GM21737 (cell line): ENCODE measurements around the gene FNDC3A.
A peak's percentile ranks its signal among the peaks of the same experiment; 100 is the strongest.

ENCODE experiments used
- ATAC-seq: cut with Tn5 transposase; IDR thresholded peaks from one replicate; pipeline ENCODE4 v1.9.1; 2021; ENCODE audit warnings: mild to moderate bottlenecking, moderate library complexity; ENCODE audit not compliant: unreplicated experiment

Gene FNDC3A, protein sequence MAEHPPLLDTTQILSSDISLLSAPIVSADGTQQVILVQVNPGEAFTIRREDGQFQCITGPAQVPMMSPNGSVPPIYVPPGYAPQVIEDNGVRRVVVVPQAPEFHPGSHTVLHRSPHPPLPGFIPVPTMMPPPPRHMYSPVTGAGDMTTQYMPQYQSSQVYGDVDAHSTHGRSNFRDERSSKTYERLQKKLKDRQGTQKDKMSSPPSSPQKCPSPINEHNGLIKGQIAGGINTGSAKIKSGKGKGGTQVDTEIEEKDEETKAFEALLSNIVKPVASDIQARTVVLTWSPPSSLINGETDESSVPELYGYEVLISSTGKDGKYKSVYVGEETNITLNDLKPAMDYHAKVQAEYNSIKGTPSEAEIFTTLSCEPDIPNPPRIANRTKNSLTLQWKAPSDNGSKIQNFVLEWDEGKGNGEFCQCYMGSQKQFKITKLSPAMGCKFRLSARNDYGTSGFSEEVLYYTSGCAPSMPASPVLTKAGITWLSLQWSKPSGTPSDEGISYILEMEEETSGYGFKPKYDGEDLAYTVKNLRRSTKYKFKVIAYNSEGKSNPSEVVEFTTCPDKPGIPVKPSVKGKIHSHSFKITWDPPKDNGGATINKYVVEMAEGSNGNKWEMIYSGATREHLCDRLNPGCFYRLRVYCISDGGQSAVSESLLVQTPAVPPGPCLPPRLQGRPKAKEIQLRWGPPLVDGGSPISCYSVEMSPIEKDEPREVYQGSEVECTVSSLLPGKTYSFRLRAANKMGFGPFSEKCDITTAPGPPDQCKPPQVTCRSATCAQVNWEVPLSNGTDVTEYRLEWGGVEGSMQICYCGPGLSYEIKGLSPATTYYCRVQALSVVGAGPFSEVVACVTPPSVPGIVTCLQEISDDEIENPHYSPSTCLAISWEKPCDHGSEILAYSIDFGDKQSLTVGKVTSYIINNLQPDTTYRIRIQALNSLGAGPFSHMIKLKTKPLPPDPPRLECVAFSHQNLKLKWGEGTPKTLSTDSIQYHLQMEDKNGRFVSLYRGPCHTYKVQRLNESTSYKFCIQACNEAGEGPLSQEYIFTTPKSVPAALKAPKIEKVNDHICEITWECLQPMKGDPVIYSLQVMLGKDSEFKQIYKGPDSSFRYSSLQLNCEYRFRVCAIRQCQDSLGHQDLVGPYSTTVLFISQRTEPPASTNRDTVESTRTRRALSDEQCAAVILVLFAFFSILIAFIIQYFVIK

DNA sequence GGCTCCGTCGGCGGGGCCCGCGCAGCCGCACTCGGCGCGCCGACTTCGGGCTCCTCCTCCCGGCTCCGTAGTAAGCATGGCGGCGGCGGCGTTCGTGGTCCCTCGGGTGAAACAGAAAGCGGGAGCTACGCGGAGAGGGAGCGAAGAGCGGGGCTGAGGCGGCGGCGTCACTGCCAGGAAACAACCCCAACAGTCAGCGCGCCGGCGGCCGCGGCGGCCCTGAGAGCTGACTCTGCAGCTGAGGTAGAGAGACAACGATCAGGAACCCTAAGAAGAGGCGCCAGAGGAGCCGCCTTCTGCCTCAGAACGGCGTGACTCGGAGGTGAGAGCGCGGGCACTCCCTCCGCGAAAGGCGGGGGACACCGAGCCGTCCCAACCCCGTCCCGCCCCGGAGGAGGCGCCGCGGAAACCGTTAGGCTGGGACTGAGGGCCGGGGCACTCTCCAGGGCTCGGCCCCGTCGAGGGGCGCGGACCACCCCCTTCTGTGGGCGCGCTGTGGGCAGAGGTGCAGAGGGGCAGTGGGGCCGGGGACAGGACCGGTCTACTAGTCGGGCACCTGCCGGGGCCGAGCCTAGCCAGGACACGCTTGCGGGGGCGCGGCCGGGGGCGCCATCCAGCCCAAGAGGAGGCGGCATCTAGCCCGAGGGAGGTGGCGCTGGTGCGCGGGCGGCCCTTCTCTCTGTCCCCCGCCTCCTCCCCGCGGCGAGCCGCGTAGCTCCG, at the start of gene FNDC3A:
Gene FNDC3A, plus strand, starts transcription at position 57 of the 720 bp plus-strand sequence. CDS start 30,279 bp downstream, outside the sequence.
- ATAC-seq, result peak; percentile 63

DNA sequence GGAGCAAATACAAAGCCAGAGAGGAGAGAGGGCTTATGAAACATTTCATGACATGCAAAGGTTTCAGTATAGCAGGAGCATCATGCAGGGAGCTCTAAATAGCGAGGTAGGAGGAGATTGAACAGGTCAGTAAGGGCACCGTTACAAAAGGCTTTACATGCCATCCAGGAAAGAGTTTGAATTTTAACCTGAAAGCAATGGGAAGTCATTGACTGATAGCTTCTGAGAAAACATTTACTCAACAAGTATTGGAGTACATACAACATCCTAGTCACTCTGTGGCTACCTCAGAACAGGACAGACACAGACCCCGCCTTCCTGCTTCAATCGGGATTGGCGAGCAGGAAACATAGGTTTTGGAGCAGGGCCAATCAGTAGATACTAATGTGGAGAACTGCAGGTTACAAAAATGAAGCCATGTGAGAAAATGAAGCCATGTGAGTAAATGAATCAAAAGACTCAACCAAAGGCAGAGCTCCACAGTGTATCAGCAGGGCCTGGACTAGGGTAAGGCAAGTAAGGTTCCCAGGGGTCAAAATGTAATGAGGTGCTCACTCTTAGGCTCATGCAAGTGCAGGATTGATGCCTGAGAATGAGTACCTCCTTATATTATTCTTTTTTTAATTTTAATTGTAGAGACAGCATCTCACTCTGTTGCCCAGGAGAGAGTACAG, 46.8 kb upstream of the FNDC3A start:
- ATAC-seq, result no peak

DNA sequence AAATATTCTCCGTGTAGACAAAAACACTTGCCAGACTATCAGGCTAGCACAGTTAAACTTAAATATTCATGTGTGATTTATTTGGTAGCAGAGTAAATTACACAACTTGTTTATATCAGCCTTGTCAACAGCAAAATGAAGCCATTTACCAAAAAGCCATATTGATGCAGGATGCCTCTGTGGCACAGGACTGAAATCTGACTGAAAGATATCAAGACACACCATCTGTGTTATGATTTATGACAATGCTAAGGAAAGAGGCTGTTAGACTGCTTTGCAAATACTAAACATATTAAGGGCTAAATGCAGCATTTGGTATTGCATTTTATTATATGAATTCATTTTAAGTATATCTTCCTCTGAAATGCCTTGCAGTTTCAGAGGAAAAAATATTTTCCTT, 44.8 kb upstream of the FNDC3A start:
- no peak for ATAC-seq

DNA sequence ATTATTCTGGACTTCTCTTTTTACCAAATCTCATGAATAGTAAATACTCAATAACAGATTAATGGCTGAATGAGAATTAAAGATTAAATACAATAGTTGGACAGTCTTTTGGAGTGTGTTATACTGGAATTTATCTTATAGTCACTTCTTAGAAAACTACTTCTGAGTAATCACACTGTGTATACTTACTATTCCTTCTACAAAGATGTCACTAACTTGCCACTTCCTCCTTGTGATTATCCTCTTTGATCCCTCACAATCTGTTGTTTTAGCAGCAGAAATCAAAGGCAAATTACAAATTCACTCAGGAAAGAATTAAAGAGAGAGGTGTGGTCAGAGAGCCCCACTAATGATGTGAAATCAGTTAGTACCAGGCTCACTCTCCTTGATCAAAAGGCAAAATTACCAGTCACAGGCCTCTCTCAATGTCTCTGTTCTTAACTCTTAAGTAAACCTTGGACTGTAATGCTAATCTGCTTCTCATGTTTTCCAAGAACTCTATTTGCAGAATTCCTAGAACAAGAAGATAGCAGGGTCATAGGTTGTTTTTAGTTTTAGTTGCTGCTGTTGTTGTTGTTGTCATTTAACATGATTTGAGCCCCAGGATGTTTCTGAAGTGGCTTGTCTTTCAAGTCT, 37.3 kb upstream of the FNDC3A start:
- ATAC-seq, result no peak

DNA sequence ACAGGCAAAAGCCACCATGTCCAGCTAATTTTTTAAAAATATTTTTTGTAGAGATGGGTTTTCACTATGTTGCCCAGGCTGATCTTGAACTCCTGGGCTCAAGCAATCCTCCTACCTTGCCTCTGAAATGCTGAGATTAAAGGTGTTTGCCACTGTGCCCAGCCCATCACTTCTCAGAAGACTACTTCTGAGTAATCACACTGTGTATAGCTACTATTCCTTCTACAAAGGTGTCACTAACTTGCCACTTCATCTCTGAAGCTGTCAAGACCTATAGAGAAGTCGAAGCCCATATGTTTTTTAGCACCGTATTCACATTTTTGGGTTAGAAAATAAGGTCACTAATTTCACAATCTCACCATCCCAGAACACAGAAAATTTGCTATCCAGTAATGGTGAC, 36.0 kb upstream of the FNDC3A start:
- ATAC-seq, result no peak

DNA sequence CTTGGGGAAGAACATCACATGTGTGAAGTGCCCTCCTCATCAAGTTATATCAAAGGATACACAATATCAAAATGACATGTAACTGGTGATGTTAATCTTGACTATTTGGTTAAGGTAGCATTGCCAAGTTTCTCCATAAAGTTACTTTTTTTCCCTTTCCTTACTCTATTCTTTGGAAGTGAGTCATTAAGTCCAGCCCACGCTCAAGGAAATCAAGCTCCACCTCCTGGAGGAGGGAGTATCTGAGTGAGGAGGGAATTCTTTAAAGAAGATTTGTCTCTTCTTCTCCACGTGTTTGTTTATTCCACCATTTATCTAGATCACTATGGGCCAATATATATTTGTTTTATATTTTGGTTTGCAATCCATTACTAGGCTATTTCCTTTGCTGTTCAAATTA, 33.6 kb upstream of the FNDC3A start:
- ATAC-seq, result no peak

DNA sequence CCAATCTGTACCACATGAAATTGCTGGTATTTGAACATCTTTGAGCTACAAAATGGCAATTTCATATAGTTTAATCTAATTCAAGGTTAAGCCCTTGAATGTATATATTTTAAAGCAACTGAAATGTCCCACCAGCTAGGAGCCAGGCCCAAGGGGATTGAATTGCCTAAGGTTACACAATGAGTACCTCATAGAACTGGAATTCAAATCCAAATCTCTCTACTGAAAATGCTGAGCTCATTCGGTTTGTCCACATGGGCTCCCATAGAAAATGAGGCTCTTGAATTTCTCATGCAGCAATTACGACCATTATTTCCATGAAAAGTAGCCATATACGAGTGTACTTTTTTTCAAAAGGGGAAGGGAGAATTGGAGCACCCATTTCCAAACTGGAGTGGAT, 31.5 kb upstream of the FNDC3A start:
- no peak for ATAC-seq

DNA sequence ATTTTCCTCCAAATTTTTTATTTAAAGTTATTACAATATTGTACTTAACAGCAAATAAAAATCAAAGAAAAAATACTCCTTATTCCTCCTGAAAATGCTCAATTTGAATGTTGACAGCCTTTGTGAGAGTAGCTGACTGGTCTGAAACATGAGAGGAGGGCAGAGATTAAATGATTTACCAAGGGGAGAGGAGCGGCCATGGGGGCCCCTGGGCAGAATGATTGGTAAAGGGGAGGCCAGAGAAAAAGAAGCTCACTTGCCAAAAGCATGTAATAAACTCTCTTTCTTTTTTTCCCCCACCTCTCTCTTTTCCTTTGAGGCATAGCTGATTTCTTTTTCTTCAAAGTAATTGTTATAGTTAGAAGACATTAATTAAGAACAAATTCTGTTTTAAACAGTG, 30.1 kb upstream of the FNDC3A start:
- no peak for ATAC-seq

DNA sequence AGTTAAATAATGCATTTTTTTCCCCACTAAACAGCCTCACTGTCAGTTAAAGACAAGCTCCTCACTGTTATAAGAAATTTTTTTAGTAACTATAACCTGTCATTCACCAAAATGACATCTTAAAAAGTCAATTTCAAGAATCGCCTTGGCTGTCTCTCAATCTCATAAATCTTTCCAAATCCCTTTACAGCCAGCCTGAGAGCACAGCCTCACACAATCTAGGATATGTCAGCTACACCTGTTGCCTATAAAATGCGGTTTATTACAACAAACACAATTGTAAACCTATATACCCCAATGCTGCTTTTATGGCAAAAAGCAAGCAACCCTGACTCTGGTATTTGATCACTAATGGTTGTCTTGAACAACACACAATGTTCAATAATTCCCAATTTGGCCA, 29.5 kb upstream of the FNDC3A start:
- ATAC-seq, result no peak

DNA sequence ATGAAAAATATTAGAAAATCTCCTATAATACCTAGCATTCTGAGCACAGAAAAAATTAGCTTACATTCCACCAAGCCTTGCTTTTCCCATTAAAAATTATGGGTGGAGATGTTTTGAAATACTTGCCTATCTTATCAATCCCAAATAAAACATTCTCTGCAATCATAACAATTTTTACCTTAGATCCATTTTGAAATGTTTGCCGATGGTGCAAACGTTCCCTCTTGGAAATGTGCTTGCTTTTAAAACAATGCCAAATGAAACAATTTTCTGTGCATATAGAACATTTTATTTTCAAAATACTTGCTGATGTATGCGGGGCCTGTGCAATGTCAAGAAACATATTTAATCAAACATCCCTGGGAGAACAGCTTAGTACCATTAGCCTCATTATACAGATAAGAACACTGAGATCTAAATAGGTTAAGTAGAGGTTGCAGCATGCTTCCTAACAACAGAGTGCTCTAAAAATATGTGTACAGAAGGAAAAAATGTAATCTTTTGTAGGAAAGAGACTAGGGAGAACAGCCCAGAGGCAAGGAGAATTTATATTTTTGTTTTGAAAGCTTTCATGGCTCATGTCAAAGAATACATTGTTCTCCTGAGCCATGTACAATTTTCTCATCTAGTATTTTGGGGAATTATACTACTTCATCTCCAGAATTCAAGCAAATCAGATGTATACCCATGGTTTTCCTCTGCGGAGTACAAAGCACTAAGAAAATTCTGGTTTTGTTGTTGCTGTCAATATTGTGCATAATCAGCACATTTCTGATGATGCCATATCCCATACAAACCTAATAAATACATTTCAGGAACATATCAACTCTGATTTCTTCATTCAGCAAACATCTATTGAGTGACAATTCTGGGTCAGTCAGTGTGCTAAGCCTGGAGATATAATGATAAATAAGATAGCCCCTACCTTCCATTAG, 25.9 kb upstream of the FNDC3A start:
- ATAC-seq, result no peak

DNA sequence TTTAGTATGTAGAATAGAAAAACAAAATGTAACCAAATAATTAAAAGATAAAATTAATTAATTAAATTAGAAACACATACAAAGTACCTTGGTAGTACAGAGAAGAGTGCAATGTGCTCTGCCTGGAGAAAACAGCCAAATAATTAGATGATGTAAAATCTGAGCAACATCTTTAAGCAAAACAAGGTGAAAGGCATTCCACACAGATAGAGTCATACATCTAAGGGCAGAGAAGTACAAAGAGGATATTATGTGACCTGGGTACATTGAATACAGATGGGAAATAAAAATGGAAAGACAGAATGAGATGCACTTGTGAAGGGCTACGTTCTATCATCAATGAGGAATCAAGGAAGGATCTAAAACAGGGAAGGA, 25.2 kb upstream of the FNDC3A start:
- no peak for ATAC-seq

DNA sequence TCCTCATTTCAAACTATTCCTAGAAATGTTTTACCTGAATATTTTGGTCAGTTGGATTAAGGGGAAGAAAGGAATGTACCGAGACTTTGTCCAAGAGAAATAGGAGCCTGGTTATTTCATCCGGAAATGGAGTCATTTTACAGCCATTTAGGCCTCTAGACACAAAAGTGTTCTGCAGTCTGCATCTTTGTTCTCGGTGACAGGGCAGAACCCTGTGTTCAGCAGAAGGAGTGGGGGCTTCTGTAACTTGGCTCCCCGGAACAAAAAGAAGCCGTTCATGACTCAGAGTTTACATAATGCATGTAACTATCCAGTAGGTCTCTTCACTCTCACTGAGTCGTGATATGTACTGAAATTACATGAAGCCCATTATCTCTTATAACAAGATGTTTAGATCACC, 21.6 kb upstream of the FNDC3A start:
- ATAC-seq, result no peak

DNA sequence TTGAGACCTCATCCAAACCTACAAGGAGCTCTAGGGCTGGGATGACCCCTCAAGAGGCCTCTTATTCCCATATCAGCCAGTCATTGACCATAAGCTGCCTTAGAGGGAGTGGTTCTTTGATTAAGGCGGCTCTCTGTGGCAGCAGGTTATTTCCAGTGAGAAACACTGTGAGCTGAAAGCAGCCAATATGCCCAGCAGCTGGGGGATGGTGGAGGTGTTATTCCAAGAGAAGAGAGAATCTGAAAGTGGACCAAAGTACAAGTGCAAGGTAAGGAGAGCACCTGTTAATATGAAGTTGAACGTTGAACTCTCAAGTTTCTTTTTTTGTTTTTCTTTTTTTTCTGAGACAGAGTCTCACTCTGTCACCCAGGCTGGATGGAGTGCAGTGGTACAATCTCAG, 20.2 kb upstream of the FNDC3A start:
- no peak for ATAC-seq

DNA sequence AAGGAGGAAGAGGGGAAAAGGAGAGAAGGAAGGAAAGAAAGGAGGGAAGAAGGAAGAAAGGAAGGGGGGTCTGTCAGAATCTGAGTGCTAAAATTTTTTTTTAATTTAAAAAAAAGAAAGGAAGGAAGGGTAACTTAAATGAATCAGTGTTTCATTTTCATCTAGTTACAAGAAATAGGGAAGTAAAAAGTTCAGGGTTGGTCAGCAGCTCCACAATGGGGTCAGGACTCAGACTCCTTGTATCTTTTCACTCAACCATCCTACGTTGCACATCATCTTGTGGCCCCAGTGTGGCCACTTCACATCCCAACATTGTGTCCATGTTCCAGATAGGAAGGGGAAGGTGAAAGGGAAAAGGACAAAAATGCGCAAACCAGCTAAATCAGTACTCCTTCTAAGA, 14.3 kb upstream of the FNDC3A start:
- ATAC-seq, result no peak

DNA sequence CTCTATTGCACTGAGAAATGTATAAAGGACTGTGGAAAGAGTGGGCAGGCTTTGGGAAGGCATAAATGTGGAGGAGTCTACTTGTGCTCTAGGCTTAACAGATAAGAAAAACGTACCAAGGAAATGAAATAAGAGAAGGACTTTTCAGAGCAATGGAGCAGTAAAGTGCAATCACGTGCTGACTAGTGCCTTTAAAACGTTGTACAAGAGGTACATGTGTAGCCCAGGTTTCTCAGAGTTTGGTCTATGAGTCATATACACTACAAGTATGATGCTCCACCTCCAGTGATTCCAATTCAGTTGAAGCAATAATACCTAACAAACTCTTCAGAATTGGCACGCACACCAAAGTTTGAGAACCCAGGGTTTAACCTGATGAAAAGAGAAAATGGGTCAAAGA, 13.4 kb upstream of the FNDC3A start:
- no peak for ATAC-seq

DNA sequence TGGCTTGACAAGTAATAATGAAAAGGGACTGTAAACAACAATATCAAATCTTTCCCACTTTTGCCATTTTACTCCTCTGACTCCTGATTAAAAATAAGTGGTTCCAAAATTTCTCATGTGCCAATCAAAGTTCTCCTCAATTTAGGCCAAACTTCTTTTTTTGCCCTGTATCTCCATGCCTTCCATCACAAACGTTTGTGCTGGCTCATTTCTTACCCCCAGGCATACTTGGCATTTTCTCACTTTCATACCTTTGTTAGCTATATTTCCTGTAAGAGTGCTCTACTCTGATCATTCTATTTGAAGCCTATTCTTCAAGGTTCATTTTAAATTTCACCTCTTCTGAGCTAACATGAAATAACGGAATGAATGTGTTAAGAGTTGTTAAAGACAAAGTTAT, 10.0 kb upstream of the FNDC3A start:
- ATAC-seq, result no peak

DNA sequence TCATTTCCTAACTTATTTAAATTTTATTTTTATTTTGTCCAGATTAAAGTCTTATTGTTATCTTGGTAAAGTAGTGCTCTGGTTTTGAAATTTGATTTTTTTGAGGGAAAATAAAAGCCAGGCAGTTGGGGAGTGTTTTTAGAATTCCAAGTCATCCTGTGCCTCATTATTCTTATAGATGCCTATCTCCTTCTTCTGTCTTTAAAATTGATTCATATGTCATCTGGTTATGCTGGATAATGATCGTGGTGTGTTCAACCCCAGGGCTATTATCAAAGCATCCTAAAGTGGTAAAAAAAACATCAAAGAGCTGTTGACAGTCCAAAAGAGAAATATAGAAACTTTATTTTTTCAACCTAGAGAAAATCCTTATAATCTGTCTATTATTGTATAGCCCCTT, 6.0 kb upstream of the FNDC3A start:
- no peak for ATAC-seq

DNA sequence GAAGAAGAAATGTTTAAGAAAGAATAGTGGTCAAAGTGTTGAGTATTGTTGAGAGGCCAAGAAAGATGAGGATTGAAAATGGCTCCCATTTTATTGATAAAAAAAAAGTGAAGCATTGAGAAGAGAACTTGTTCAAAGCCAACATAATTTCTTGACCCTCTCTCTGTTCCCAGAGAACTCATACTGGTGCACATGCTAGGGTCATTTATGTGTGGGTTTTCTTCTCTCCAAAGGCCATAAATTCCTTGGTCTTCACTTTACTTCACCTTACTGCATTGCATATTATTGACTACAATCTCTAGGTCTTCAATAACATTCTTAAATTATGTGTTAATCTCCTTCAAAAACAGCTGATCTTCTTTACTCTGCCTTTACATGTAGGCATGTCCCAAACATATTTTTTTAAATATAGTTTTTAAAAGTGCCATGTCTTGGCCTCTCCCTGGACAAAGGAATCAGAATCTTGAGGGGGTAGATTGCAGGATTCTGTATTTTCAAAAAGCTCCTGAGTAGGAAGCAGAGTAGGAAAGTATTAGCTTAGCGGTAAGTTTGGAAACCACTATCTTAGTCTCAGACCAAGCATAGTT, 1.8 kb upstream of the FNDC3A start:
- ATAC-seq, result no peak
